Trophoblast cell (in vitro differentiated cells and primary cell): ENCODE data around the gene ZNF543.
"Not testable (repeated sequence)": the region's sequence is repeated elsewhere in the genome, so short reads cannot be mapped to it uniquely, and the experiment has no call there.

Experiments
- DNase-seq, 2 donors: peaks; one replicate each; pipeline ENCODE4 v3.0.0-alpha.2; 2016
- H2AFZ ChIP-seq: 2 replicates; pipeline ENCODE4 v1.6.1; 2013; ENCODE audit warnings: low read length, moderate library complexity, mild to moderate bottlenecking; ENCODE audit not compliant: insufficient read depth, poor library complexity
- H2AK5ac ChIP-seq: 2 replicates; pipeline ENCODE4 v1.6.1; 2013; ENCODE audit warnings: mild to moderate bottlenecking, low read length
- H2BK120ac ChIP-seq: 2 replicates; pipeline ENCODE4 v1.6.1; 2013; ENCODE audit warnings: low read length, mild to moderate bottlenecking, moderate library complexity; ENCODE audit not compliant: insufficient read depth, poor library complexity
- H2BK12ac ChIP-seq: 2 replicates; pipeline ENCODE4 v1.6.1; 2013; ENCODE audit warnings: mild to moderate bottlenecking, low read length, moderate library complexity
- H2BK5ac ChIP-seq: 2 replicates; pipeline ENCODE4 v1.6.1; 2013; ENCODE audit warnings: low read length, low read depth, moderate library complexity, mild to moderate bottlenecking; ENCODE audit not compliant: poor library complexity
- H3K14ac ChIP-seq: 2 replicates; pipeline ENCODE4 v1.6.1; 2013; ENCODE audit warnings: mild to moderate bottlenecking, low read length
- H3K18ac ChIP-seq: 2 replicates; pipeline ENCODE4 v1.6.1; 2013; ENCODE audit warnings: mild to moderate bottlenecking, low read length
- H3K23ac ChIP-seq: 2 replicates; pipeline ENCODE4 v1.6.1; 2013; ENCODE audit warnings: low read length
- H3K27ac ChIP-seq: 2 replicates; pipeline ENCODE4 v1.5.1; 2013; ENCODE audit warnings: low read depth, mild to moderate bottlenecking, inconsistent platforms, low read length, moderate library complexity
- H3K27me3 ChIP-seq: 2 replicates; pipeline ENCODE4 v1.6.1; 2013; ENCODE audit warnings: inconsistent platforms, mild to moderate bottlenecking, low read length, moderate library complexity; ENCODE audit not compliant: insufficient read depth
- H3K36me3 ChIP-seq, 2 experiments: 1 replicate in 1 of 2; 2 replicates in 1 of 2; pipeline ENCODE4 v1.6.1; 2013; ENCODE audit warnings: low read length in 2 of 2, mild to moderate bottlenecking in 2 of 2, moderate library complexity in 1 of 2; ENCODE audit not compliant: insufficient read depth in 2 of 2, control insufficient read depth in 1 of 2
- H3K4ac ChIP-seq: 2 replicates; pipeline ENCODE4 v1.6.1; 2013; ENCODE audit warnings: low read depth, mild to moderate bottlenecking, low read length, moderate library complexity
- H3K4me1 ChIP-seq, 2 experiments: 1 replicate in 1 of 2; 2 replicates in 1 of 2; pipeline ENCODE4 v1.6.1; 2013; ENCODE audit warnings: low read length in 2 of 2, mild to moderate bottlenecking in 2 of 2, moderate library complexity in 1 of 2; ENCODE audit not compliant: insufficient read depth in 2 of 2, control insufficient read depth in 1 of 2
- H3K4me2 ChIP-seq: 2 replicates; pipeline ENCODE4 v1.6.1; 2013; ENCODE audit warnings: inconsistent platforms, mild to moderate bottlenecking, low read length, moderate library complexity
- H3K4me3 ChIP-seq: 2 replicates; pipeline ENCODE4 v1.5.1; 2013; ENCODE audit warnings: mild to moderate bottlenecking, low read depth, low read length, inconsistent platforms
- H3K79me1 ChIP-seq: one replicate; pipeline ENCODE4 v1.6.1; 2013; ENCODE audit warnings: low read length
- H3K79me2 ChIP-seq: 2 replicates; pipeline ENCODE4 v1.6.1; 2013; ENCODE audit warnings: low read length, mild to moderate bottlenecking; ENCODE audit not compliant: control insufficient read depth, insufficient read depth, poor library complexity
- H3K9ac ChIP-seq: 2 replicates; pipeline ENCODE4 v1.6.1; 2013; ENCODE audit warnings: mild to moderate bottlenecking, low read length
- H3K9me3 ChIP-seq: 2 replicates; pipeline ENCODE4 v1.6.1; 2013; ENCODE audit warnings: low read depth, mild to moderate bottlenecking, control low read depth, inconsistent platforms, low read length; ENCODE audit not compliant: insufficient read depth
- H4K12ac ChIP-seq: 2 replicates; pipeline ENCODE4 v1.6.1; 2013; ENCODE audit warnings: low read depth, mild to moderate bottlenecking, low read length, moderate library complexity
- H4K8ac ChIP-seq: 2 replicates; pipeline ENCODE4 v1.6.1; 2013; ENCODE audit warnings: low read depth, mild to moderate bottlenecking, low read length, moderate library complexity
- H4K91ac ChIP-seq: one replicate; pipeline ENCODE4 v1.6.1; 2013; ENCODE audit warnings: low read depth, mild to moderate bottlenecking, low read length, moderate library complexity
- WGBS: extraction: QIAGEN DNeasy Blood & Tissue Kit; methylation state at CpG from one replicate; pipeline ENCODE4 v1.1.7; 2013; ENCODE audit warnings: missing lambda C conversion rate; ENCODE audit not compliant: insufficient read length, insufficient coverage; ENCODE audit errors: extremely low coverage; 5-methylcytosine and 5-hydroxymethylcytosine counted together

ZNF543 gene

GRCh38 chr19:57363688-57364181 is 43.5 kb downstream of the ZNF543 start:
- peak overlapping the region; percentile 69 for H4K12ac ChIP-seq
- peaks cover 2 to 3% of the 10 kb centered on the region in 2 experiments for H3K36me3 ChIP-seq
- H3K4me3 ChIP-seq, result peak overlapping the region; percentile 91
- no peaks in the 10 kb centered on the region for H3K9me3 ChIP-seq
- peak overlapping the region; percentile 53 for H2AFZ ChIP-seq
- peak overlapping the region; percentile 73 for H3K14ac ChIP-seq
- peaks cover 4% of the 10 kb centered on the region for H3K79me2 ChIP-seq
- H2BK120ac ChIP-seq, result peak overlapping the region; percentile 30
- DNase-seq, result peak in 1 of 2 donors; percentile 34
- no CpG with 5 or more reads among the region's 18 CpGs for WGBS
- peak overlapping the region; percentile 99 for H3K4me2 ChIP-seq
- peak overlapping the region; percentile 66 for H2AK5ac ChIP-seq
- H4K8ac ChIP-seq, result peak overlapping the region; percentile 86
- H3K23ac ChIP-seq, result no peak overlapping the region
- H3K79me1 ChIP-seq, result peaks cover 7% of the 10 kb centered on the region
- peak overlapping the region; percentile 84 for H3K4ac ChIP-seq
- peak overlapping the region; percentile 78 for H4K91ac ChIP-seq
- H2BK12ac ChIP-seq, result no peak overlapping the region
- H2BK5ac ChIP-seq, result no peak overlapping the region
- H3K9ac ChIP-seq, result peak overlapping the region; percentile 86
- no peak overlapping the region for H3K27ac ChIP-seq
- H3K4me1 ChIP-seq, result peaks cover 6 to 9% of the 10 kb centered on the region in 2 experiments
- H3K27me3 ChIP-seq, result no peaks in the 10 kb centered on the region
- peak overlapping the region; percentile 63 for H3K18ac ChIP-seq

DNA sequence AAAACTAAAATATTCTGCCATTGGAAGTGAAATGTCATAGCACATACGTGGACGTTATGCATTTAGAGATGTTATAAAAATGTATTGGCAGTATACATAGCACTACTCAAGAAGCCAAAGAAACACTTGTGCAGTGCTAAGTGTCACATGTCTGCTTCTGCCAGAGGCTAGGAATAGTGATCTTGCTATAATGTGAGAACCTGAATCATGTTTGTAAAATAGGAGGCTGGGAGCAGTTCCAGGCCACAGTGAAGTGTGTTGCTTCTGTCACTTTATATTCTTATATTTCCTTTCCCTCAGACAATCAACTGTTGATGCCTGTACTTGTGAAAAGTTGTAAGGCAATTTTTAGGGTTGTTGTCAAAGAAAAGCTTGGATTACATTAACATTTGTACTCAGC is 46.5 kb downstream of the ZNF543 start:
- Histone ChIP-seq H3K14ac (no peak overlapping the region), H3K9ac (no peak overlapping the region), H2BK12ac (no peak overlapping the region), H3K23ac (no peak overlapping the region), H2AK5ac (no peak overlapping the region), H4K8ac (no peak overlapping the region), H3K79me1 (peaks cover 7% of the 10 kb centered on the region), H3K4me1 (peaks cover 6 to 9% of the 10 kb centered on the region in 2 experiments), H3K4ac (no peak overlapping the region), H4K12ac (no peak overlapping the region), H3K4me3 (no peak overlapping the region), H4K91ac (no peak overlapping the region), H3K27me3 (no peaks in the 10 kb centered on the region), H2BK120ac (no peak overlapping the region), H3K4me2 (no peak overlapping the region), H2AFZ (no peak overlapping the region), H3K36me3 (peaks cover 0 to 4% of the 10 kb centered on the region in 2 experiments), H3K9me3 (no peaks in the 10 kb centered on the region), H2BK5ac (no peak overlapping the region), H3K18ac (no peak overlapping the region), H3K27ac (no peak overlapping the region), H3K79me2 (peaks cover 4% of the 10 kb centered on the region)
- WGBS, result no CpG with 5 or more reads among the region's 2 CpGs
- no peak for DNase-seq

DNA sequence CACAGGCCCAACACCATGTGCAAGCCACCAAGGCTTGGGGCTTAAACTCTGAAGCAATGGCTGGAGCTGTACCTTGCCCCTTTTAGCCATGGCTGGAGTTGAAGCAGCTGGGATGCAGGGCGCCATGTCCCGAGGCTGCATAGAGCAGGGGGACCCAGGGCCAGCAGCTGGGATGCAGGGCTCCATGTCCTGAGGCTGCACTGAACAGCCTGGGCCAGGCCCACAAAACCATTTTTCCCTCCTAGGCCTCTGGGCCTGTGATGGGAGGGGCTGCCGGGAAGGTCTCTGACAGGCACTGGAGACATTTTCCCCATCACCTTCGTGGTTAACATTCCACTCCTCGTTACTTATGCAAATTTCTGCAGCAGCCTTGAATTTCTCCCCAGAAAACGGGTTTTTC is 53.9 kb downstream of the ZNF543 start:
- no peaks in the 10 kb centered on the region for H3K79me1 ChIP-seq
- H2BK12ac ChIP-seq, result no peak overlapping the region
- DNase-seq, result no peak
- H3K23ac ChIP-seq, result no peak overlapping the region
- no peak overlapping the region for H3K4ac ChIP-seq
- no peak overlapping the region for H3K4me2 ChIP-seq
- H4K12ac ChIP-seq, result no peak overlapping the region
- no peak overlapping the region for H2AFZ ChIP-seq
- no peak overlapping the region for H2AK5ac ChIP-seq
- H2BK120ac ChIP-seq, result no peak overlapping the region
- H4K8ac ChIP-seq, result no peak overlapping the region
- H2BK5ac ChIP-seq, result no peak overlapping the region
- H3K9me3 ChIP-seq, result peaks cover 23% of the 10 kb centered on the region
- no peak overlapping the region for H3K9ac ChIP-seq
- no CpG with 5 or more reads among the region's 6 CpGs for WGBS
- H3K18ac ChIP-seq, result no peak overlapping the region
- H3K4me1 ChIP-seq, result no peaks in the 10 kb centered on the region
- no peak overlapping the region for H3K14ac ChIP-seq
- H3K4me3 ChIP-seq, result no peak overlapping the region
- H3K79me2 ChIP-seq, result no peaks in the 10 kb centered on the region
- peaks cover 16 to 50% of the 10 kb centered on the region in 2 experiments for H3K36me3 ChIP-seq
- no peaks in the 10 kb centered on the region for H3K27me3 ChIP-seq
- H4K91ac ChIP-seq, result no peak overlapping the region
- no peak overlapping the region for H3K27ac ChIP-seq

DNA sequence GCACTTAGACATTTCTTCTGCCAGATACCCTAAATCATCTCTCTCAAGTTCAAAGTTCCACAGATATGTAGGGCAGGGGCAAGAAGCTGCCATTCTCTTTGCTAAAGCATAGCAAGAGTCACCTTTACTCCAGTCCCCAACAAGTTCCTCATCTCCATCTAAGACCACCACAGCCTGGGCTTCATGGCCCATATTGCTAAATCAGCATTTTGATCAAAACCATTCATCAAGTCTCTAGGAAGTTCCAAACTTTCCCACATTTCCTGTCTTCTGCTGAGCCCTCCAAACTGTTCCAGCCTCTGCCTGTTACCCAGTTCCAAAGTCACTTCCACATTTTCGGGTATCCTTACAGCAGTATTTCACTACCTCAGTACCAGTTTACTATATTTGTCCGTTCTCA is 54.4 kb downstream of the ZNF543 start:
- Histone ChIP-seq H3K36me3 (peaks cover 16 to 50% of the 10 kb centered on the region in 2 experiments), H3K9me3 (peaks cover 23% of the 10 kb centered on the region)
- not testable (repeated sequence) for DNase-seq, H3K9ac ChIP-seq, H3K23ac ChIP-seq, H2AK5ac ChIP-seq, H2BK120ac ChIP-seq, H2AFZ ChIP-seq, H4K91ac ChIP-seq, H3K79me1 ChIP-seq, H3K27me3 ChIP-seq, H2BK12ac ChIP-seq, H3K79me2 ChIP-seq, H3K14ac ChIP-seq, H3K4me1 ChIP-seq, H2BK5ac ChIP-seq, H3K4me3 ChIP-seq, H3K4me2 ChIP-seq, H4K8ac ChIP-seq, H3K27ac ChIP-seq, H3K18ac ChIP-seq, H4K12ac ChIP-seq, H3K4ac ChIP-seq
- WGBS, result no CpG with 5 or more reads among the region's 2 CpGs
